ENCODE data around the gene CLEC10A. TPM values are rescaled to one million over a fixed set of nuclear protein-coding genes. Genes with fewer than 3 reads are reported as not detected.

Gene CLEC10A
- total and polyA plus RNA-seq, 8 donors, result 2.0 to 9.6 (median 3.6) TPM

GRCh38 chr17:7025245-7025644 lies 54.8 kb downstream of the CLEC10A start:
- H3K4me1 ChIP-seq, result peaks cover 6 to 51% of the 10 kb centered on the region in 2 donors
- intact Hi-C loops (cut with DNase I), result no loop called here
- H3K36me3 ChIP-seq, result no peaks in the 10 kb centered on the region
- TF ChIP-seq CTCF (IDR thresholded peaks at IDR 0.05), result no peak
- no peak overlapping the region for H3K27ac ChIP-seq
- DNase-seq (no peak), ATAC-seq (no peak)
- H3K4me3 ChIP-seq, result peak overlapping the region in 1 of 2 donors; percentile 51
- H3K27me3 ChIP-seq, result peaks cover 0 to 15% of the 10 kb centered on the region in 2 donors
- H3K9me3 ChIP-seq, result no peaks in the 10 kb centered on the region

Other genes starting within 250 kb of the CLEC10A start
- gene TEKT1, start 248.5 kb downstream of the CLEC10A start, total RNA-seq, result 1 to 10 TPM in 1 of 2 donors, not detected in 1; 4.9 TPM
- 10 to 100 TPM in 1 of 6 donors, 1 to 10 TPM in 5; 1.4 to 13.6 (median 7.8) TPM for gene TEKT1, start 248.5 kb downstream of the CLEC10A start, polyA plus RNA-seq (ENCODE audit: insufficient read length in 6 of 6)
- gene ALOX12, start 84.2 kb downstream of the CLEC10A start, total RNA-seq, result under 1 TPM; 0.29 to 0.67 TPM
- gene ALOX12, start 84.2 kb downstream of the CLEC10A start, polyA plus RNA-seq (ENCODE audit: insufficient read length in 6 of 6), result 1 to 10 TPM; 2.8 to 4.4 (median 3.3) TPM
- 100 to 1,000 TPM; 279 to 284 TPM for gene RNASEK, start 67.6 kb downstream of the CLEC10A start, total RNA-seq
- 100 to 1,000 TPM; 127 to 151 (median 134) TPM for gene RNASEK, start 67.6 kb downstream of the CLEC10A start, polyA plus RNA-seq (ENCODE audit: insufficient read length in 6 of 6)
- 10 to 100 TPM; 13.3 to 17.2 TPM for gene BCL6B, start 57.2 kb downstream of the CLEC10A start, total RNA-seq
- gene BCL6B, start 57.2 kb downstream of the CLEC10A start, polyA plus RNA-seq (ENCODE audit: insufficient read length in 6 of 6), result 10 to 100 TPM; 35.1 to 45.9 (median 37.0) TPM
- 10 to 100 TPM in 1 of 2 donors, 1 to 10 TPM in 1; 9.5 to 21.5 TPM for gene SLC16A13, start 44.2 kb downstream of the CLEC10A start, total RNA-seq
- 1 to 10 TPM; 3.7 to 5.8 (median 4.6) TPM for gene SLC16A13, start 44.2 kb downstream of the CLEC10A start, polyA plus RNA-seq (ENCODE audit: insufficient read length in 6 of 6)
- gene SLC16A11, start 36.2 kb downstream of the CLEC10A start, total RNA-seq, result 1 to 10 TPM; 1.2 to 2.5 TPM
- gene SLC16A11, start 36.2 kb downstream of the CLEC10A start, polyA plus RNA-seq (ENCODE audit: insufficient read length in 6 of 6), result 1 to 10 TPM in 4 of 6 donors, under 1 TPM in 2; 0.74 to 1.5 (median 1.1) TPM
- 1 to 10 TPM; 1.0 to 2.7 TPM for gene ASGR2, start 34.6 kb upstream of the CLEC10A start, total RNA-seq
- under 1 TPM; 0.34 to 0.76 (median 0.51) TPM for gene ASGR2, start 34.6 kb upstream of the CLEC10A start, polyA plus RNA-seq (ENCODE audit: insufficient read length in 6 of 6)
- gene ASGR1, start 99.1 kb upstream of the CLEC10A start, total RNA-seq, result 1 to 10 TPM; 2.4 to 7.7 TPM
- gene ASGR1, start 99.1 kb upstream of the CLEC10A start, polyA plus RNA-seq (ENCODE audit: insufficient read length in 6 of 6), result 10 to 100 TPM in 4 of 6 donors, 1 to 10 TPM in 2; 8.7 to 13.0 (median 11.0) TPM
- gene DLG4, start 139.6 kb upstream of the CLEC10A start, total RNA-seq, result 10 to 100 TPM; 25.9 to 33.8 TPM
- 10 to 100 TPM; 35.6 to 60.0 (median 47.6) TPM for gene DLG4, start 139.6 kb upstream of the CLEC10A start, polyA plus RNA-seq (ENCODE audit: insufficient read length in 6 of 6)
- 100 to 1,000 TPM; 610 to 654 TPM for gene ACADVL, start 139.7 kb upstream of the CLEC10A start, total RNA-seq
- gene ACADVL, start 139.7 kb upstream of the CLEC10A start, polyA plus RNA-seq (ENCODE audit: insufficient read length in 6 of 6), result 100 to 1,000 TPM; 285 to 403 (median 362) TPM
- gene DVL2, start 154.3 kb upstream of the CLEC10A start, total RNA-seq, result 10 to 100 TPM; 36.9 to 46.3 TPM
- 10 to 100 TPM; 51.7 to 59.7 (median 54.6) TPM for gene DVL2, start 154.3 kb upstream of the CLEC10A start, polyA plus RNA-seq (ENCODE audit: insufficient read length in 6 of 6)
- gene PHF23, start 159.2 kb upstream of the CLEC10A start, total RNA-seq, result 10 to 100 TPM; 31.1 to 45.4 TPM
- 10 to 100 TPM; 32.8 to 51.2 (median 46.1) TPM for gene PHF23, start 159.2 kb upstream of the CLEC10A start, polyA plus RNA-seq (ENCODE audit: insufficient read length in 6 of 6)
- gene GABARAP, start 162.2 kb upstream of the CLEC10A start, total RNA-seq, result 100 to 1,000 TPM; 545 to 559 TPM
- 100 to 1,000 TPM; 442 to 526 (median 470) TPM for gene GABARAP, start 162.2 kb upstream of the CLEC10A start, polyA plus RNA-seq (ENCODE audit: insufficient read length in 6 of 6)
- 100 to 1,000 TPM; 134 to 171 TPM for gene CTDNEP1, start 171.5 kb upstream of the CLEC10A start, total RNA-seq
- 100 to 1,000 TPM; 133 to 154 (median 146) TPM for gene CTDNEP1, start 171.5 kb upstream of the CLEC10A start, polyA plus RNA-seq (ENCODE audit: insufficient read length in 6 of 6)
- gene ELP5, start 172.0 kb upstream of the CLEC10A start, total RNA-seq, result 10 to 100 TPM; 26.5 to 46.6 TPM
- 10 to 100 TPM; 36.6 to 49.7 (median 42.9) TPM for gene ELP5, start 172.0 kb upstream of the CLEC10A start, polyA plus RNA-seq (ENCODE audit: insufficient read length in 6 of 6)
- 100 to 1,000 TPM; 187 to 197 TPM for gene CLDN7, start 182.2 kb upstream of the CLEC10A start, total RNA-seq
- gene CLDN7, start 182.2 kb upstream of the CLEC10A start, polyA plus RNA-seq (ENCODE audit: insufficient read length in 6 of 6), result 10 to 100 TPM; 26.0 to 37.0 (median 34.8) TPM
- under 1 TPM; 0.60 to 0.85 TPM for gene SLC2A4, start 201.5 kb upstream of the CLEC10A start, total RNA-seq
- 1 to 10 TPM in 4 of 6 donors, under 1 TPM in 2; 0.93 to 1.5 (median 1.3) TPM for gene SLC2A4, start 201.5 kb upstream of the CLEC10A start, polyA plus RNA-seq (ENCODE audit: insufficient read length in 6 of 6)
- under 1 TPM; 0.37 to 0.67 TPM for gene YBX2, start 214.4 kb upstream of the CLEC10A start, total RNA-seq
- 1 to 10 TPM; 1.3 to 2.5 (median 1.6) TPM for gene YBX2, start 214.4 kb upstream of the CLEC10A start, polyA plus RNA-seq (ENCODE audit: insufficient read length in 6 of 6)
- 100 to 1,000 TPM; 307 to 622 TPM for gene EIF5A, start 227.4 kb upstream of the CLEC10A start, total RNA-seq
- gene EIF5A, start 227.4 kb upstream of the CLEC10A start, polyA plus RNA-seq (ENCODE audit: insufficient read length in 6 of 6), result 100 to 1,000 TPM; 213 to 323 (median 262) TPM
- 10 to 100 TPM; 48.2 to 54.9 TPM for gene GPS2, start 235.1 kb upstream of the CLEC10A start, total RNA-seq
- gene GPS2, start 235.1 kb upstream of the CLEC10A start, polyA plus RNA-seq (ENCODE audit: insufficient read length in 6 of 6), result 100 to 1,000 TPM in 1 of 6 donors, 10 to 100 TPM in 5; 73.0 to 102 (median 81.9) TPM
- 10 to 100 TPM; 27.8 to 35.2 TPM for gene NEURL4, start 249.1 kb upstream of the CLEC10A start, total RNA-seq
- 10 to 100 TPM; 22.2 to 36.8 (median 27.9) TPM for gene NEURL4, start 249.1 kb upstream of the CLEC10A start, polyA plus RNA-seq (ENCODE audit: insufficient read length in 6 of 6)